Mucosa of stomach (tissue), 1 donor: ENCODE data around the gene FOXN3.

Experiments
- H3K27me3 ChIP-seq: one replicate; pipeline ENCODE4 v1.7.0; 2013; ENCODE audit warnings: mild to moderate bottlenecking, low read length; ENCODE audit not compliant: control insufficient read depth, insufficient read depth
- H3K36me3 ChIP-seq: one replicate; pipeline ENCODE4 v1.7.0; 2013; ENCODE audit warnings: low read length; ENCODE audit not compliant: control insufficient read depth, insufficient read depth
- H3K4me1 ChIP-seq: one replicate; pipeline ENCODE4 v1.7.0; 2013; ENCODE audit warnings: mild to moderate bottlenecking, low read length; ENCODE audit not compliant: control insufficient read depth, insufficient read depth
- H3K4me3 ChIP-seq: one replicate; pipeline ENCODE4 v1.7.0; 2013; ENCODE audit warnings: low read length
- H3K9ac ChIP-seq: one replicate; pipeline ENCODE4 v1.7.0; 2013; ENCODE audit warnings: mild to moderate bottlenecking, low read length, moderate library complexity
- H3K9me3 ChIP-seq: one replicate; pipeline ENCODE4 v1.7.0; 2013; ENCODE audit warnings: mild to moderate bottlenecking, low read length, moderate library complexity; ENCODE audit not compliant: control insufficient read depth
- donor health status: Pancreatic carcinoma.

Gene FOXN3

DNA sequence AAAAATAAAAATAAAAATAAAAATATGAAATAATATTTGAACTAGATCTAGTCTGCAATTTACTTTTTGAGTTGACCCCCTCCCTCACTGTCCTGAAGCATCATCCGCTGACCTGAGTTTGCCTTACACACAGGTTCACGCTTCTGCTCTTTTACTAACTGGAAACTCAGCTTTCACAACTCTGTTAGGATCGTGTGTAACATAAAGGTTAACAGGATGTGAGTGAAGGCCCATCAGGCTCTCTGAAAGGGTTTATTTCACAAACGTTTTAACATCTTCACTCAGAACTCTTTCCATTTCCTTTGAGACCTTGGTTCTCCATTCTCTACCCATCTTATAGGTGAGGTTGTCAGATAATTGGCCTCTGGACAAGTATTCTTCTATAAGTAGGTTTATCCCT lies 191.4 kb downstream of the FOXN3 start:
- Histone ChIP-seq H3K9ac (no peak overlapping the region), H3K36me3 (no peaks in the 10 kb centered on the region), H3K27me3 (no peaks in the 10 kb centered on the region), H3K9me3 (no peaks in the 10 kb centered on the region), H3K4me3 (no peak overlapping the region), H3K4me1 (peaks cover 10% of the 10 kb centered on the region)

DNA sequence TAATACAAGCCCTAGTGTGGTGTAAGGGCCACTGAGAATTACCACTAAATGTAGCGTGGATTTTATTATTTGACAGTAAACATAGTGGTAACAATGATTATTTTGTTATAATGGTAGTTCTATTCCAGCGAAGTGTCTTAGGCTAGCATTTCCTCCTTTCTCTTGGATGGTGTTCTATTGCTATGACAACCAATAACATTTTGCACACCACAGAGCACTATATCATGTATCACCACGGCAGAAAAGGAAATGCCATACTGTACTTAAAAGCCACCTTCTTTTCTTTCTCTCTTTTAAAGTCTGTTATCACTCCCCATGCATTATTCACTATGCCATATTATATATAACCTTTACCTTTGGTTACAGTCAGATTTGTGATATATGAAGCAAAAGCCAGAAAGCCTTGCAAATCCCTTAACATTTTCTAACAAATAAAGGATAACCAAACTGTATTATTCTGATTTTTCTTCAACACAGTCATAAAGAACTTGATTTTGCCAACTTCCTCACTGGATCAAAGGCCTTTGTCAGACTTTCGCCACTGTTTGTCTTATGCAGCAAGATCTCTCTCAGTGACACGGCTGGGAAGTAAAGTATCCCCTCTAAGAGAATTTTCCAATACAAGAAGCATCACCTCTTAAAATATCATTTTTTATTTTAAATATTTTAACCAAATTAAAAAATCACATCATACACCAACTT lies 195.8 kb downstream of the FOXN3 start:
- H3K27me3 ChIP-seq: no peaks in the 10 kb centered on the region
- no peak overlapping the region for H3K4me3 ChIP-seq
- no peaks in the 10 kb centered on the region for H3K9me3 ChIP-seq
- H3K4me1 ChIP-seq: peaks cover 22% of the 10 kb centered on the region
- no peak overlapping the region for H3K9ac ChIP-seq
- H3K36me3 ChIP-seq: peaks cover 4% of the 10 kb centered on the region

DNA sequence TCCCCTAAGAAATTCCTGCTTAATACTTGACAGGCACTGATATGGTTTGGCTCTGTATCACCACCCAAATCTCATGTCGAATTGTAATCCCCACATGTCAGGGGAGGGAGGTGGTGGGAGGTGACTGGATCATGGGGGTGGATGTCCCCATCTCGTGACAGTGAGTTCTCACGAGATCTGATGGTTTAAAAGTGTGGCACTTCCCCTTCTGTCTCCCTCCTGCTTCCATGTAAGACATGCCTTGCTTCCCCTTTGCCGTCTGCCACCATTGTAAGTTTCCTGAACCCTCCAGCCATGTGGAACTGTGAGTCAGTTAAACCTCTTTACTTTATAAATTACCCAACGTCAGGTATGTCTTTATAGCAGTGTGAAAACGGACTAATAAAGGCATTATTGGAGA lies 198.0 kb downstream of the FOXN3 start:
- H3K9ac ChIP-seq: no peak overlapping the region
- peaks cover 4% of the 10 kb centered on the region for H3K36me3 ChIP-seq
- no peaks in the 10 kb centered on the region for H3K9me3 ChIP-seq
- peaks cover 43% of the 10 kb centered on the region for H3K4me1 ChIP-seq
- no peak overlapping the region for H3K4me3 ChIP-seq
- no peaks in the 10 kb centered on the region for H3K27me3 ChIP-seq

DNA sequence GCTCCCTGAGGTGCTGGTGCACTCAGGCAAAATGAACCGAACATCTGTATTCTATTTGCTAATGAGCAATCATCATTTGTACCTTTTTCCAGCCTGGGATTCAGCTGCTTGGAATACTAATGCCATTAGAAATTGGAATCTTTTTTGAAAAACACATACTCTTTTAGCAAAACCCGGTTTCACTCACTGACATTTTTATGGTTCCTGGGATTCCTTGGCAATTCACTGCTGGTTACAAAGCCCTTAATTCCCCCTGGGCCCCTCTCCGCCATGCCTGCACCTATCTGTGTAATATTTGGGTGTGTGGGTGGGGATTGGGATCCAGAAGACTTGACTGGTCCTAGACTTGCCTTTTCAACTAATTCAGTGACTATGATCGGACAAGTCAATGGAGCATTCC lies 199.1 kb downstream of the FOXN3 start:
- Histone ChIP-seq H3K36me3 (peaks cover 4% of the 10 kb centered on the region), H3K27me3 (no peaks in the 10 kb centered on the region), H3K9me3 (no peaks in the 10 kb centered on the region), H3K4me3 (no peak overlapping the region), H3K9ac (no peak overlapping the region), H3K4me1 (peaks cover 55% of the 10 kb centered on the region)

DNA sequence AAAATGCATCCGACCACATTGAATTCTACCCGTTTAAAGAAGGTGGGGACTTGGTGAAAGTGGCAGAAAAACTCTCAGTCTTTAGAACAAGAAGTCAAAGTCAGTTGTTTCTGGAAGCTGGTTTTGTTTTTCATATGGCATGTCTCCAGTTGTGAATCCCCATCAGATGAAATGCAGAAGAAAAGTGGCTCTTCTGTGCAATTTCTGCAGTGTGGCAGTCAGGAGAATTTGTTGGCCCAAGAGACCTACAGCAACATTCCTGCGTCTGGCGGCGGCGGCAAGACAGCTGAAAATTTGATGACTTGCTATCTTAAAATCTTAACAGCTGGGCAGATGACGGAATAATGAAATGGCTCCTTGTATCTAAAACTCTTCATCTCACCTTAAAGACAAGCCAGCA lies 201.5 kb downstream of the FOXN3 start:
- Histone ChIP-seq H3K36me3 (peaks cover 4% of the 10 kb centered on the region), H3K27me3 (no peaks in the 10 kb centered on the region), H3K9me3 (no peaks in the 10 kb centered on the region), H3K4me3 (no peak overlapping the region), H3K4me1 (peaks cover 46% of the 10 kb centered on the region), H3K9ac (no peak overlapping the region)

DNA sequence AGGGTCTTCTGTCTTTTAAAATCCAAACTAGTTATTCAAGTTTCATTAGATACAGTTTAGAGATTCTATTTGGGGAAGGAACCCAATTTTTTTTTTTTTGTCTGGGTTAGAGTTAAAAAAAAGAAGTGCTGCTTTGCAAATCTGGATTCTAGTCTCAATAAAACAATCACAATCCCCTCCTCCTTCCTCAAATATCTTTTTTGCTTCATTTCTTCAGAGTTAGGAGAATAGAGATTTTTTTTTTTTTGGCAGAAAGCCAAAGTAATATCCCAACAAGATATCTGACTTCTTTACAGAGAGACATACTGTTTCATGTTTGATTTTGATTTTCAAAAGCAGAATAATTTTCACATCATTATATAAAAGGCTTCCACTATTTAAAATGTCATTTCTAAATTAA lies 201.9 kb downstream of the FOXN3 start:
- Histone ChIP-seq H3K36me3 (peaks cover 4% of the 10 kb centered on the region), H3K4me1 (peaks cover 45% of the 10 kb centered on the region), H3K27me3 (no peaks in the 10 kb centered on the region), H3K9me3 (no peaks in the 10 kb centered on the region), H3K9ac (no peak overlapping the region), H3K4me3 (no peak overlapping the region)

DNA sequence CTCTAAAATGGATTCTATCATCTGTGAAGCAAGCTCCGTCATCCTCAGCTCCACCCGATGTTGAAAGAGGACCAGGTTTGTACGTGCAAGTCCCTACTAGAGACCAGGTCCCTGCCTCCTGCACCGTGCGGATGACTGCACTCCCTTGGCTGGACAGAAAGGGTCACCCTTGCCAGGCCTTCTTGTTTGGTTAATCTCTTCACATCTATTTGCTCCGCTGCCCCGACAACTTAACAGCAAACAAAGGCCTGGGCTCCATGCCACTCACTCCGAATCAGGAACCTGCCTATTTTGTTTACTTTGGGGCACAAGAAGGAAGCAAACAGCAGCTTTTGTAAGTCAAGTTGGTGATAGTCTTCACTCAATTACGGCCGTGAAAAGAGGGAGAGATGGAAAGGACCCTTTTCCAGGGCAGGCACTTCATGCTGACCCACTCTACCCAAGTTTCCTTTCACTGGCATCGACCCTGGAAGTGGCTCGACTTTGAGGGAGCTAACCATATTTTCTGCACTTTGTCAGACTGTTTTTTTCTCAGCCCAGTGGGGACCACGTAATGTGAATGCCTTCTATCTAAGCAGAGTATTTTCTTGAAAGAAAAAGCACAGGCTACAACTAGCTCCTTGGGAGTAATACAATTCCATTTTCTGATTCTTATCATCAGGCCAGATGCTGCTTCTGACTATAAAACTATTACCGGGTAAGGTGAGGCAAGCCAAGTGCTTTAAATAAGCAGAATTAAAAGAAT lies 202.6 kb downstream of the FOXN3 start:
- Histone ChIP-seq H3K36me3 (peaks cover 2% of the 10 kb centered on the region), H3K9ac (no peak overlapping the region), H3K4me3 (no peak overlapping the region), H3K4me1 (peaks cover 45% of the 10 kb centered on the region), H3K9me3 (no peaks in the 10 kb centered on the region), H3K27me3 (no peaks in the 10 kb centered on the region)

DNA sequence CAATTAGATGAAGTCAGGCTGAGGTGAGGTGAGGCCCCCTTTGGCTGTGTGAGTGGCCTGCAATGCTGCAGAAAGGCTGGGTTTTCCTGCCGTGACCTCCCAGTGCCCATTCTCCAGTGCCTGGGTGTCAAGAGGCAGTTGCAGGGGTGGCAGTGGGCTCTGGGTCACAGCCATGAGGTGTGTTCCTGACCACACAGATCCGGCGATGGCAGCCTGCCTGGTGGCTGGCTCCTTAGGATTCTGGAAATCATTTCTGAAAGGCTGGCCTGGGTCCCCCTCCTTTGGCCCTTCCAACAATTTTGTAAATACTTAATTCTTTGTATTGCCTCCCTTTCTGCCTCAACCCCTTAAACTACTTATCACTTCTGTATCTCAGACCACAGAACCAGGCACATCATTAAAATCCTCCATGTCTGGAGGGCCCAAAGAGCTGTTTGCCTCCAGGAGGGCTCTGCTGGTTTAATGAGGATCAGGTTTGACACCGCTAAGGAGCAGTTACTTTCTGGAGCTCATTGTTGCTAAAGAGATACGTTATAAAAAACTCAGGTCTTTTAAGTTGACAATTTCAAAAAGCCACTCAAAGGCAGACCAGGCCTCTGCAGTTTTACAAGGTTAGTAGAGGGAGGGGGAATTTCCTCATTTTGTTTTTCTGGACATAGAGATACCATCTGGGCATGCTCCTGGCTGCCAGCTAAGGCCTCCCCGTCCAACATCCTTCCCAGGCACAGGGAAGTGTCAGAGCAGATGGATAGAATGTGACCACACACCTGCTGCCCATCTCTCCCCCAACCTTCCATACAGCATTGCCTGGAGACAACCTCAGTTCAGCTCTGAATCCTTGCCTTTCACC lies 204.4 kb downstream of the FOXN3 start:
- Histone ChIP-seq H3K36me3 (no peaks in the 10 kb centered on the region), H3K27me3 (no peaks in the 10 kb centered on the region), H3K9ac (no peak overlapping the region), H3K4me1 (peaks cover 45% of the 10 kb centered on the region), H3K9me3 (no peaks in the 10 kb centered on the region), H3K4me3 (no peak overlapping the region)

DNA sequence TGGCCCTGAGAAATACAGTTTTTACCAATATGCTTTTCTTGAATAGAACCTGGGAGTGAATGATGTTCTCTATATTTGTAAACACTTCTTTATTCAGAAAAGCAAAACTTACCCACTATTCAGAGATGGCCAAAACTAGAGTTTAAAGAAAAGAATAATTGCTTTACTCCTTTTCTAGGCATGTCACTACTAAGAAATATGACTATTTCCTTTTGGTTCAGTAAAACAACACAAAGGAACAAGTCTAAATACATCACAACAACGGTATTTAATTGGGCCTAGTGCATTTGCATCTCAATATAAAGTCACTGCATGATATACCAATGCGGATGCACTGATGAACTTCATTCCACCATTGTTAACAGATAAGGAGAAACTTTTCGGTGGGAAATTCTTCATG lies 207.5 kb downstream of the FOXN3 start:
- Histone ChIP-seq H3K4me3 (no peak overlapping the region), H3K9ac (no peak overlapping the region), H3K9me3 (no peaks in the 10 kb centered on the region), H3K4me1 (peaks cover 17% of the 10 kb centered on the region), H3K36me3 (no peaks in the 10 kb centered on the region), H3K27me3 (no peaks in the 10 kb centered on the region)

DNA sequence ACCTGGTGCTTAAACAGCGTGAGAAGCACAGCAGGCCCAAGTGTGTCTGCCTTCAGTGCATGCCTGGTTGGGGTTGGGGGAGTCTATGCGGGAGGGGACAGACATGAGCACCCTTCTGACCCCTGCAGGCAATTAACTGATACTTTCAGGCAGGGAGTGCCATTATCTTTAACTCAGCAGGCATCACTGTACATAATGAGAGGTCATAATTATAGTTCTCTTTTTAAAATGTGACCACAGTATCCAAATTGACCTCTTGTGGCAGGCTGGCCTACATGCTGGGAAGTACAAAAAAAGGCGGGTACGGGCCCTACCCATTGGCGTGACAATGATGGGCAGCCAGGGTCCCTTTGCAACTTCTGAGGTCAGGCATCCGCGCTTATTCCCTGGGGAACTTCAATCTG lies 209.1 kb downstream of the FOXN3 start:
- no peak overlapping the region for H3K9ac ChIP-seq
- peaks cover 2% of the 10 kb centered on the region for H3K4me1 ChIP-seq
- no peaks in the 10 kb centered on the region for H3K27me3 ChIP-seq
- H3K9me3 ChIP-seq: no peaks in the 10 kb centered on the region
- no peak overlapping the region for H3K4me3 ChIP-seq
- H3K36me3 ChIP-seq: no peaks in the 10 kb centered on the region

DNA sequence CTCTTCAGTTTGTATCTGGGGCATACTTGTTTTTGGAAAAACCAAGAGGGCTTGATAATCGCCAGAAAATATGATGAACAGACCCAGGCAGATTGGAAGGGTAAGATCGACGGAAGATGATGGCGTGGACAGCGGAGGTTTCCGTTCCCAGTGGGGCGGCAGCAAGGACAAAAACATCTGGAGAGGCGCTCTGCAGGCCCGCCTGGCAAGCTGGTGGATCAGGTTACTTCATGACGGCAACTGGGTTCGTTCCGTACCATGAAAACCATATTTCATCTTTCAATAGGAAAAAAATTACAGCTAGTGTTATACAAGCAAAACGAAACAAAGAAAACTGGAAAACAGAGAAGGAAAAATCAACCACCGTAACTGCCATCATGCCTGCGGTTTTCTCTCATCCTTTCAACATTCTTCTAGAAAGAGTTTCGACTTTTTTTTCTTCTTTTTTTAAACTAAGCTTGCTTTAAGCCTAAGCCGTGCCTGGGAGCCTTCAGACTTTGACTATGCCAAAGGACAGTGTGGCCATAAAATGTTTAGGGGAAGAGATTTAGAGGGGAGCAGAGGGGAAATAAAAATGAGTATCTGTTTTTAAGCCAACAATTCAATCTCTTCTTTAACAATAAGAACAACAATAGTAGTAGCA lies 210.5 kb downstream of the FOXN3 start:
- Histone ChIP-seq H3K4me3 (no peak overlapping the region), H3K9me3 (no peaks in the 10 kb centered on the region), H3K36me3 (no peaks in the 10 kb centered on the region), H3K9ac (no peak overlapping the region), H3K4me1 (no peaks in the 10 kb centered on the region), H3K27me3 (no peaks in the 10 kb centered on the region)
